Brain microvascular endothelial cell (primary cell): ENCODE data around the gene OCSTAMP.

Experiments used
- DNase-seq: peaks from one replicate; pipeline ENCODE4 v3.0.0-alpha.2; 2020
- H3K27ac ChIP-seq: fragments of 250-450 bp; sonication (Bioruptor Pico); 2 replicates; pipeline ENCODE4 v1.5.1; 2020; ENCODE audit warnings: mild to moderate bottlenecking, moderate library complexity
- H3K27me3 ChIP-seq: fragments of 250-450 bp; sonication (Bioruptor Pico); replicated peaks from 2 replicates; pipeline ENCODE4 v1.5.1; 2020; ENCODE audit warnings: mild to moderate bottlenecking
- H3K36me3 ChIP-seq: fragments of 250-450 bp; sonication (Bioruptor Pico); replicated peaks from 2 replicates; pipeline ENCODE4 v1.5.1; 2020; ENCODE audit warnings: mild to moderate bottlenecking
- H3K4me3 ChIP-seq: 2 replicates; pipeline ENCODE4 v1.5.1; 2011; ENCODE audit warnings: low read depth, mild to moderate bottlenecking, control low read depth, low read length, moderate library complexity
- CTCF ChIP-seq: IDR thresholded peaks from 2 replicates; pipeline ENCODE4 v1.5.1; 2011; ENCODE audit warnings: low read depth, mild to moderate bottlenecking, moderate library complexity, low read length, control low read depth, inconsistent platforms; ENCODE audit errors: missing control alignments
- in situ Hi-C: cut with HindIII; loops from 2 replicates; pipeline ENCODE4 v1.10.0; 2017; ENCODE audit warnings: low sequenced_read_pairs, low pct_ligation_motif_present

Gene OCSTAMP

DNA sequence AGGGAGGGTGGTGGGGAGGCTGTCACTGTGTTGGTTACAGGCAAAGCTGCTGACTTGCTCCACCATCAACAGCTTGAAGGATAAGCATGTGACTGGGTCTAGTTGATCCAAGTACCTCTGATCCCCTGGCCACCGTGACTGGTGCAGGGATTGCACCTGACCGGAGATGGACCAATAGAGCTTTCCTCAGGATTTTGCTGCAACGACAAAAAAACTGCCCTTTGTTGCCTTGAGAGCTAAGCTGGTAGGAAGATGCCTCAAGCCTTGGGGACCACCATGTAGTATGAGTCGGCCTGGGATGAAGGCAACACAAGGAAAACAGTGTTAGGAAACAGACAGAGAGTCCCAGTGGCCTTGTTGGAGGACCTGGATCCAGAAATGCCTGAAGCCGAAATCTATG, 1.8 kb downstream of the OCSTAMP start:
- H3K4me3 ChIP-seq: no peak overlapping the region
- no peak for TF ChIP-seq CTCF
- H3K27me3 ChIP-seq: no peaks in the 10 kb centered on the region
- no peak for DNase-seq
- in situ Hi-C loops: no loop called here
- no peaks in the 10 kb centered on the region for H3K36me3 ChIP-seq
- no peak overlapping the region for H3K27ac ChIP-seq

DNA sequence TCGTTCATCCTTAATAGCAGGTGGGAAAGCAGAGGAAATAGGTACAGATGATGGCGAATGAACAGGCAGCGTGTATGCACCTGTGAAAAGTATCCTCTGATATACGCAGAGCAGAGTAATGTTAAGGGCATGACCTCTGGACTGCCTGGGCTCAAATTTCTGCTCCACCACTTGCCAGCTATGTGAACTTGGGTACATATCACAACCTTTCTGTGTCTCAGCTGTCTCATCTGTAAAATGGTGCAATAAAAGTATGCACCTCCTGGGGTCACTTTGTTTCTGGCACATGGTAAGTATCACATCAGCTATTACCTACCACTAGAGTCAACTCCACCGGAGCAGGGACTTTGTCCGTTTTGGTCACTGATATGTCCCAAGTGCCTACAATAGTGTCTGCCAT, 2.5 kb downstream of the OCSTAMP start:
- no peak overlapping the region for H3K4me3 ChIP-seq
- in situ Hi-C loops: no loop called here
- no peak overlapping the region for H3K27ac ChIP-seq
- no peak for TF ChIP-seq CTCF
- no peaks in the 10 kb centered on the region for H3K36me3 ChIP-seq
- H3K27me3 ChIP-seq: no peaks in the 10 kb centered on the region
- DNase-seq: no peak

- Histone ChIP-seq H3K27me3 (no peaks in the 10 kb centered on the region), H3K36me3 (no peaks in the 10 kb centered on the region), H3K27ac (no peak overlapping the region), H3K4me3 (no peak overlapping the region)
- no peak for TF ChIP-seq CTCF
- in situ Hi-C loops: no loop called here
- no peak for DNase-seq
Observed at GRCh38 chr20:46546936-46547335, 3.5 kb downstream of the OCSTAMP start.

DNA sequence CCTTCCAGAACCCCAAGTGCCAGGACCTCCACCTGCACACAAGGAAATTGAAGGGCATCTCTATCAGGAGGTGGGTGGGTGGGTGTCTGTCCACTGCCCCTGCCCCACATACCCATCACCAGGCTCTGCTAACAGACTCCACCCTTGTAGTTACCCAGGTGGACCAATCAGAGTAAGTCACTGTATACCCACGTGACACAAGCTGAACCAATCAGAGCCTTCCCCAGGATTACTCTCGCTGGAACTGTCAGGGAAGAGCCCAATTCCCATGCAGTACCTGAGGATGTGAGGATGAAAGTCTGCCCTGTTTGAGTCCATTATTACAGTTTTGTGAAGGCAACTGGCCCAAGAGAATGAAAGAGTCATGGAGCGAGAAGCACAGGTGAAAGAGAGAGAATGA, 4.2 kb downstream of the OCSTAMP start:
- no peak overlapping the region for H3K27ac ChIP-seq
- no peaks in the 10 kb centered on the region for H3K36me3 ChIP-seq
- H3K27me3 ChIP-seq: no peaks in the 10 kb centered on the region
- no peak for DNase-seq
- H3K4me3 ChIP-seq: no peak overlapping the region
- in situ Hi-C loops: no loop called here
- TF ChIP-seq CTCF: no peak

DNA sequence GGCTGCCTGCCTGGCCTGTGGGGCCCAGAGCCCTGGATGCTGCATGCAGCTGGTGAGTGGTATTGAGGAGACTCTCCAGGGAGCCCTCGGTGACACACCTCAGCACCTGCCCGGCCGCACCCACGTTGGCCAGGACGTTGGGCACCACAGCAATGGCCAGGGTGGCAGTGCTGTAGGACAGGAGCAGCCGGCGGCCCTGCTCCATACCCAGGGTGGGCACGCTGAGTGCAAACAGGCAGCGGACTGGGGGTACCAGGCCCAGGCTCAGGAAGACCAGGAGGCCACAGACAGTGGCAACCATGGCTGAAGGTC, 4.7 kb downstream of the OCSTAMP start:
- Histone ChIP-seq H3K27ac (no peak overlapping the region), H3K36me3 (no peaks in the 10 kb centered on the region), H3K27me3 (no peaks in the 10 kb centered on the region), H3K4me3 (no peak overlapping the region)
- no peak for DNase-seq
- in situ Hi-C loops: no loop called here
- TF ChIP-seq CTCF: no peak

- Histone ChIP-seq H3K27me3 (no peaks in the 10 kb centered on the region), H3K36me3 (no peaks in the 10 kb centered on the region), H3K27ac (no peak overlapping the region), H3K4me3 (no peak overlapping the region)
- no peak for DNase-seq
- in situ Hi-C loops: no loop called here
- no peak for TF ChIP-seq CTCF
Observed at GRCh38 chr20:46545077-46545826, 5.2 kb downstream of the OCSTAMP start.
